Measurements from ENCODE around the gene FALEC. TPM values are rescaled to one million over a fixed set of nuclear protein-coding genes. Genes with fewer than 3 reads are reported as not detected.

Gene FALEC
- total RNA-seq, 2 donors from 2014 or later: 0.70 to 1.6 TPM

- WGBS, 2 experiments (ENCODE audit: insufficient coverage in 1 of 2, insufficient read length in 1 of 2): 88 to 95% methylated on average over 3 to 10 of the region's 10 CpGs
- H3K9me3 ChIP-seq (ENCODE audit: control insufficient read depth, low read length): no peaks in the 10 kb centered on the region
- no peaks in the 10 kb centered on the region for H3K27me3 ChIP-seq (ENCODE audit: control insufficient read depth, insufficient read depth, low read length, poor library complexity, severe bottlenecking)
- H3K4me3 ChIP-seq (ENCODE audit: low read length): no peak overlapping the region
- TF ChIP-seq, protein P1, sequence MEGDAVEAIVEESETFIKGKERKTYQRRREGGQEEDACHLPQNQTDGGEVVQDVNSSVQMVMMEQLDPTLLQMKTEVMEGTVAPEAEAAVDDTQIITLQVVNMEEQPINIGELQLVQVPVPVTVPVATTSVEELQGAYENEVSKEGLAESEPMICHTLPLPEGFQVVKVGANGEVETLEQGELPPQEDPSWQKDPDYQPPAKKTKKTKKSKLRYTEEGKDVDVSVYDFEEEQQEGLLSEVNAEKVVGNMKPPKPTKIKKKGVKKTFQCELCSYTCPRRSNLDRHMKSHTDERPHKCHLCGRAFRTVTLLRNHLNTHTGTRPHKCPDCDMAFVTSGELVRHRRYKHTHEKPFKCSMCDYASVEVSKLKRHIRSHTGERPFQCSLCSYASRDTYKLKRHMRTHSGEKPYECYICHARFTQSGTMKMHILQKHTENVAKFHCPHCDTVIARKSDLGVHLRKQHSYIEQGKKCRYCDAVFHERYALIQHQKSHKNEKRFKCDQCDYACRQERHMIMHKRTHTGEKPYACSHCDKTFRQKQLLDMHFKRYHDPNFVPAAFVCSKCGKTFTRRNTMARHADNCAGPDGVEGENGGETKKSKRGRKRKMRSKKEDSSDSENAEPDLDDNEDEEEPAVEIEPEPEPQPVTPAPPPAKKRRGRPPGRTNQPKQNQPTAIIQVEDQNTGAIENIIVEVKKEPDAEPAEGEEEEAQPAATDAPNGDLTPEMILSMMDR (conservative IDR thresholded peaks at IDR 0.05): no peak
- Mint-ChIP-seq H3K27ac (peak overlapping the region; percentile 66), H3K4me3 (no peak overlapping the region), H3K27me3 (ENCODE audit: insufficient read depth) (no peaks in the 10 kb centered on the region), H3K9me3 (no peaks in the 10 kb centered on the region), H3K4me1 (peaks cover 4% of the 10 kb centered on the region), H3K36me3 (ENCODE audit: low read depth) (peaks cover 36% of the 10 kb centered on the region)
- peaks cover 33% of the 10 kb centered on the region for H3K36me3 ChIP-seq (ENCODE audit: control insufficient read depth, insufficient read depth, low read length)
- H3K4me1 ChIP-seq (ENCODE audit: control insufficient read depth, insufficient read depth, low read length): no peaks in the 10 kb centered on the region
- H3K27ac ChIP-seq (ENCODE audit: low read depth, low read length): no peak overlapping the region
- DNase-seq: peak; percentile 61
- no peak overlapping the region for H3K9ac ChIP-seq (ENCODE audit: extremely low read depth, low read length, poor library complexity, severe bottlenecking)
Measured at GRCh38 chr1:150472601-150473200, 42.9 kb upstream of the FALEC start.

DNA sequence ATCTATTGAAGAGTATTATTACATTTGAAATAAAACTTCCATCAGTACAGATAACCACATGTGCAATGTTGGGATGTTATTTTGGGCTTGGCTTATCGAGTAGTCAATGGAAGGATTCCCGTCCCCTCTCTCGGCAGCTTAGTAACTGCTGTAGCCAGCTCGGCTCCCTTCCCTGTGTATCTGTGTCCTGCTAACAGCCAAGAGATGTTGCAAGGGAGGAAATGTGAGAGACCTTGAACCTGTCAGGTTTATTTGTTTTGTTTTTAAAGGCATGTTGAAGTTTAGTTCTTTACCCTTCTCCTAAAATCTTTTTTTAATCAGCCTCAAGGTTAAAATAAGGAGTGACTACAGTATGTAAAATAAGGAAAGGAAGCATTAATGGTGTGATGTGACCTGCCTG, 41.9 kb upstream of the FALEC start:
- no peak overlapping the region for H3K27ac Mint-ChIP-seq
- H3K4me3 Mint-ChIP-seq: no peak overlapping the region
- Histone ChIP-seq H3K9ac (ENCODE audit: extremely low read depth, low read length, poor library complexity, severe bottlenecking) (no peak overlapping the region), H3K9me3 (ENCODE audit: control insufficient read depth, low read length) (no peaks in the 10 kb centered on the region), H3K27ac (ENCODE audit: low read depth, low read length) (no peak overlapping the region), H3K27me3 (ENCODE audit: control insufficient read depth, insufficient read depth, low read length, poor library complexity, severe bottlenecking) (no peaks in the 10 kb centered on the region), H3K4me1 (ENCODE audit: control insufficient read depth, insufficient read depth, low read length) (no peaks in the 10 kb centered on the region), H3K36me3 (ENCODE audit: control insufficient read depth, insufficient read depth, low read length) (peaks cover 33% of the 10 kb centered on the region), H3K4me3 (ENCODE audit: low read length) (no peak overlapping the region)
- DNase-seq: no peak
- peaks cover 31% of the 10 kb centered on the region for H3K36me3 Mint-ChIP-seq (ENCODE audit: low read depth)
- TF ChIP-seq, protein P1 (conservative IDR thresholded peaks at IDR 0.05): no peak
- no peaks in the 10 kb centered on the region for H3K9me3 Mint-ChIP-seq
- peaks cover 4% of the 10 kb centered on the region for H3K4me1 Mint-ChIP-seq
- peaks cover 5% of the 10 kb centered on the region for H3K27me3 Mint-ChIP-seq (ENCODE audit: insufficient read depth)
- WGBS, 2 experiments (ENCODE audit: insufficient coverage in 1 of 2, insufficient read length in 1 of 2): 89 to 90% methylated on average over 4 of the region's 4 CpGs

GRCh38 chr1:150474869-150475268, 40.7 kb upstream of the FALEC start:
- Histone ChIP-seq H3K9me3 (ENCODE audit: control insufficient read depth, low read length) (no peaks in the 10 kb centered on the region), H3K27me3 (ENCODE audit: control insufficient read depth, insufficient read depth, low read length, poor library complexity, severe bottlenecking) (peaks cover 6% of the 10 kb centered on the region), H3K4me3 (ENCODE audit: low read length) (no peak overlapping the region), H3K9ac (ENCODE audit: extremely low read depth, low read length, poor library complexity, severe bottlenecking) (no peak overlapping the region), H3K36me3 (ENCODE audit: control insufficient read depth, insufficient read depth, low read length) (peaks cover 33% of the 10 kb centered on the region), H3K27ac (ENCODE audit: low read depth, low read length) (no peak overlapping the region), H3K4me1 (ENCODE audit: control insufficient read depth, insufficient read depth, low read length) (no peaks in the 10 kb centered on the region)
- peaks cover 5% of the 10 kb centered on the region for H3K4me1 Mint-ChIP-seq
- TF ChIP-seq, protein P1 (conservative IDR thresholded peaks at IDR 0.05): no peak
- no peak overlapping the region for H3K27ac Mint-ChIP-seq
- no peak for DNase-seq
- H3K36me3 Mint-ChIP-seq (ENCODE audit: low read depth): peaks cover 30% of the 10 kb centered on the region
- WGBS, 2 experiments (ENCODE audit: insufficient coverage in 1 of 2, insufficient read length in 1 of 2): 65 to 82% methylated on average over 2 to 4 of the region's 4 CpGs
- peaks cover 10% of the 10 kb centered on the region for H3K27me3 Mint-ChIP-seq (ENCODE audit: insufficient read depth)
- no peak overlapping the region for H3K4me3 Mint-ChIP-seq
- H3K9me3 Mint-ChIP-seq: no peaks in the 10 kb centered on the region

Data from endodermal cell (in vitro differentiated cells).